Skin of body (tissue), 2 donors: ENCODE data around the gene KRTAP4-11. TPM values are rescaled to one million over a fixed set of nuclear protein-coding genes. Genes with fewer than 3 reads are reported as not detected.
"Not testable (repeated sequence)": the region's sequence is repeated elsewhere in the genome, so short reads cannot be mapped to it uniquely, and the experiment has no call there.

Source experiments
- DNase-seq: peaks from one replicate; lab custom pipeline; 2025; lab: John Stamatoyannopoulos, UW
- total RNA-seq: library from RNA; depleted of rRNA; stranded (reverse); fragments of >200 nt; gene quantifications from one replicate; pipeline ENCODE4 v1.2.3, GENCODE V29; 2014

KRTAP4-11 gene
- total RNA-seq, 1 donor from 2014 or later = 0.79 TPM

- not testable (repeated sequence) for DNase-seq
These were observed 5.8 kb upstream of the KRTAP4-11 start, which contains the start of gene KRTAP4-12 for GRCh38 chr17:41123991-41124371. KRTAP4-12 (minus strand) TSS chr17:41124182; CDS start chr17:41124122, 60 bp downstream.

- not testable (repeated sequence) for DNase-seq
These were observed 5.3 kb upstream of the KRTAP4-11 start for GRCh38 chr17:41123292-41123990.

DNA sequence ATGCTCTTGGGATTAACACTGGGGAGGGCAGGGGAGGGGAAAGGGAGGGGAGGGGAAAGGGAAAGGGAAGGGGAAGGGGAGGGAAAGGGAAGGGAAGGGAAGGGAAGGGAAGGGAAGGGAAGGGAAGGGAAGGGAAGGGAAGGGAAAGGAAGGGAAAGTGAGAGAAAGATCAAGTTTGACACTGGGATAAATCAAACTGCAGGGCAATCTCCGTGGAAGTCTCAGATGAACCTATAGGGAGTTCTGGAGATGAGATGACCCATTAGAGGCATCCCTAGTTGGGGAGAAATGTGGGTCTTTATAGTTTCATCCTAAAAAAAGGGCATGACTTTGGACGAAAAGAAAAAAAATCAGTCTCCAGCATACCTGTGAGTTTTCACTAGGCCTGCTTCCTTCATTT, 3.6 kb upstream of the KRTAP4-11 start:
- no peak for DNase-seq

GRCh38 chr17:41119696-41120690, 1.8 kb upstream of the KRTAP4-11 start:
- DNase-seq = not testable (repeated sequence)

DNA sequence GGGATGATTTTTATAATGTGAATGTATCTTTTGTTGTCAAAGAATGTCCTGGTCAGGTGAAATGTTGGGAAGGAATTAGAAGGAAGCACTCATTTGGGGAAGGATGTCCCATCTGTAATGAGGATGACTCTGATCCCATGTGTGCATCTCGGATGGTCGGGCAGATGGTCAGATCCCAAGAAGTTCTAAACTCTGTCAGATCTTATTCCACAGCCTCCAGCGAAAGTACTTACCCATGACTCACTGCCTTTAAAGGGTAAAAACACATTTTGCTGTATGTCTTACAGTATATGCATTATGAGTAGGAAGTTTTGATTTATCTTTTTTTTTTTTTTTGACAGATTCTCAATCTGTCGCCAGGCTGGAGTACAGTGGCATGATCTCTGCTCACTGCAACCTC, 548 bp upstream of the KRTAP4-11 start:
- no peak for DNase-seq

- DNase-seq = no peak
These were observed 1.9 kb downstream of the KRTAP4-11 start for GRCh38 chr17:41116297-41116696.

DNA sequence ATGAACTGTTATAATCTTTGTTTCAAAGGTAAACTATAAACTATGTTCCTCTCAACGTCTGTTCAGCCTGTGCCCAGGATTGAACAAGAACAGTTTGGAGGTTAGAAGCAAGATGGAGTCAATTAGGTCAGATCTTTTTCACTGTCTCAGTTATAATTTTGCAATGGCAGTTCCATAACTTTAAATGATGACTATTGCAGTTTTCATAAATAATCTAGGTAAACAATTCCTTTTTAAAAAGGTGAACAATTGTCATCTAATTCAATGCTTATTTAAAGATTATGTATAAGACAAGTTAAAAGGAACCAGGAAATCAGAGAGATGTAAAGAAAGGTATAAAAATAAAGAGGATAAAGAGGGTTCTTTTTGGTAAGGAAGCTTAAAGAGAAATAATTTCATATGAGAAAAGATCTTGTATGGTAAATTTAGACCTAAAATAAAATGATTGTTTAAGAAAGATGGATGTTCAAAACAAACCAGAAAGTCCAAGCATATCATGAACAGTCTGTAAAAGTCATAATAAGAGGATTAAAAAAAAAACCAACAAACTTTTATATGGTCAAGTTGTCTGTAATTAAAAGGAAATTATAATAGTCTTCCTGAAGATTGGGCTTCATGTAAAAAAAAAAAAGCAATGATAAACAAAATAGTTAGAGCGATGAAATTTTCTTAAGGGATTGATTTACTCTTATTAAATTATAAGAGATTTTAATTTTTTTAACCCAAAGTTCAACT, 6.9 kb downstream of the KRTAP4-11 start:
- DNase-seq = no peak

GRCh38 chr17:41108728-41109386, 9.3 kb downstream of the KRTAP4-11 start:
- DNase-seq = not testable (repeated sequence)

DNA sequence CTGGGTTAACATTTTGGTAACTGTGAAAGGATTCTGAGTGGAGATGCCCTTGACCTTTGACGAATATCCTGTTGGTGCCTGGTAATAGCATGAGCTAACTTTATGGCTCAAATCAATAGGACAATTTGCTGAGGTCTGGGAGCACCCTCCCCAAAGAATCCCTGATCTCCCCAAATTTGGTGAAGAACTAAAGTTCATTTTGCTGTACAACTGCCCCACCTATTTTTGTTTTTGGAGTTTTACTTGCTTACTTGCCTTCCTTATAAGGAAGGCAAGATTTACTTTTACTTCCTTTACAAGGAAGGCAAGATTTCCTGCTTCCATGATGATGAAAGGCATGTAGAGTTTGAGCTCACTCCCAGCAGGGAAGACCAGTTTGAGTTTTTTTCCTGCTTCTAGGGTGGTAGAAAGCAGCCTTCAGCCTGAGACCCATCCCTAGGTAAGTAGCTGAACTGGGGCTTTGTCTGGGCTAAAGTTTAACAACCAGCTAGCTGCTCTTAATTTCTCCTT, 10.2 kb downstream of the KRTAP4-11 start:
- no peak for DNase-seq

GRCh38 chr17:41105347-41105746, 12.8 kb downstream of the KRTAP4-11 start, which contains the start of gene KRTAP4-9:
KRTAP4-9 (plus strand) TSS chr17:41105389; CDS start chr17:41105389, 0 bp downstream.
- not testable (repeated sequence) for DNase-seq

- DNase-seq = not testable (repeated sequence)
These were observed 13.7 kb downstream of the KRTAP4-11 start for GRCh38 chr17:41104386-41105038.

DNA sequence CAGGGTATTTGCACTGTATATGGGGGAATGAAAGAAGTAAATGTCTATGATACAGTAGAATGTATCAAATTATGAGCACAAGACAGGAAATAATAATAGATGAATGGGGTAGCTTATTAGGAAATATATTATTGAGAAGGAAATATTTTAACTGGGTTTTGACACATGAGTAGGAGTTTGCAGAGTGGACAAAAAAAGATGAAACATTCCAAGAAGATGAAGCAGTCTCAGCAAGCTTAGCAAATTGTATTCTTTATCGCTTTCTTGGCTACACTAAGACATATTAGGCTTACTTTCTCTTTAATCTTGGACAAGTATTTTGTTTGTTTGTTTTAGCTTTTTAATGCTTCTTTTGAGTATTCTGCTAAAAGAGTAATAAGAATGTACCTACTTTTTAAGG, 14.3 kb downstream of the KRTAP4-11 start:
- DNase-seq = no peak

- no peak for DNase-seq
These were observed 16.4 kb downstream of the KRTAP4-11 start, which contains the start of gene KRTAP4-16 for GRCh38 chr17:41101586-41102259. KRTAP4-16 (minus strand) TSS chr17:41102209; CDS start chr17:41102209, 0 bp downstream.

DNA sequence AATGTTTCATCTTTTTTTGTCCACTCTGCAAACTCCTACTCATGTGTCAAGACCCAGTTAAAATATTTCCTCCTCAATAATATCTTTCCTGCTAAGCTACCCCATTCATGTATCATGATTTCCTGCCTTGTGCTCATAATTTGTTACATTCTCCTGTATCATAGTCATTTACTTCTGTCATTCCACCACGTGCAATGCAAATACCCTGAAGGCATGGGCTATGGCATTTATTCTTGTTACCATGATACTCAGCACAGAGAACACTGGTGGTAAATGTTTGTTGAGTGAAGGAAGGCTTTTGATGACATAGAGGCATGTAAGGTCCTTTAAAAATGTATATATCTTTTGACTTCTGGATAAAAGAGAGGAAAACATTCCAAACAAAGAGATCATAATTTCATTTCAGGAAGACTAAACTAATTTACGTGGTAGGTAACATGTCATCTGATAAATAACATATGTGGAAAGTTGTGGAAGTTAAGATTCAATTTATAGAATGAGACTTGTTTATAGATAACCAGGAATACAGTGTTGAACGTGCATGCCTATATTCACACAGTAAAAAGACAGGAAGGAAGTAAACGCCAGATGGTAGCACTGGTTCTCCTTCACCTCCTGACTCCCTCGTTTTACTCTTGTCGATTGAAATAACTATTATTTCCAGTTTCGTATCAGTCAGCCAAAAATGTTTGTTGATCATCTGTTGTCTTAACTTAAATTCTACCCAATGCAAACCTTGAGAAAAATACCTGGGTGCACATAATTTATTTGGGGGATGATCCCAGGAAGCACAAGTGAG, 18.3 kb downstream of the KRTAP4-11 start:
- DNase-seq = not testable (repeated sequence)

DNA sequence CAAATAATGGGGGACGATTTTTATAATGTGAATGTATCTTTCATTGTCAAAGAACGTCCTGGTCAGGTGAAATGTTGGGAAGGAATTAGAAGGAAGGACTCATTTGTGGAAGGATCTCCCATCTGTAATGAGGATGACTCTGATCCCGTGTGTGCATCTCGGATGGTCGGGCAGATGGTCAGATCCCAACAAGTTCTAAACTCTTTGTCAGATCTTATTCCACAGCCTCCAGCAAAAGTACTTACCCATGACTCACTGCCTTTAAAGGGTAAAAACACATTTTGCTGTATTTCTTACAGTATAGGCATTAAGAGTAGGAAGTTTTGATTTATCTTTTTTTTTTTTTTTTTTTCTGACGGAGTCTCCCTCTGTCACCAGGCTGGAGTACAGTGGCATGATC, 19.7 kb downstream of the KRTAP4-11 start:
- no peak for DNase-seq

DNA sequence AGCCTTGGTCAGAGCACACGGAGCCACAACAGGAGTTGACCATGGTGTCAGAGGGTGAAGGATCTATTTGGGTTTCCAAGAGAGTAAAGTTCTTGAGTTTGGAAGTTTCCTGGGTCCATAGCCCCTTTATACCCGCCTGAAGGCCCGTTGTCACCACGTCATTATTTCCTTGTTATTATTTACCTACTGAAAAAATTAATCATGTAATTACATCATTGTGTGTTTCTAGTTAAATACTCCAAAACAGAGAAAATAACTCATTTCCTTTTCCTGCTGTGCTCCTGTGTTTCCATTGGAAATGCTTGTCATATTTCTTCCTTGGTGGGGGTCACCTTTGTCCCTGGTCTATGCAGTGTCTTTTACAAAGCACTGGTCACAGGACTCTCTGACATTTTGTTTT, 20.1 kb downstream of the KRTAP4-11 start, which contains the start of gene KRTAP4-8:
KRTAP4-8 (minus strand) TSS at position 101 of the 400 bp plus-strand sequence; CDS start at position 43, 58 bp downstream.
- no peak for DNase-seq

- no peak for DNase-seq
These were observed 22.1 kb downstream of the KRTAP4-11 start for GRCh38 chr17:41096055-41096454.

- DNase-seq = not testable (repeated sequence)
These were observed 29.3 kb downstream of the KRTAP4-11 start for GRCh38 chr17:41088760-41089352.
